Kidney (tissue), 14 donors: Measurements from ENCODE around the gene SAFB. TPM values are rescaled to one million over a fixed set of nuclear protein-coding genes. Genes with fewer than 3 reads are reported as not detected.

Experiments used
- DNase-seq, 5 donors: peaks; one replicate each; pipeline ENCODE4 v3.0.0-alpha.2; 2013 to 2020
- FAIRE-seq: peaks from 2 replicates; lab custom pipeline; 2012; peaks lifted over from hg19 to GRCh38; lab: Jason Lieb, UNC
- H3K27ac ChIP-seq, 2 donors: one replicate each; pipeline ENCODE4 v1.7.0; 2013; ENCODE audit warnings: low read depth in 2 of 2, low read length in 2 of 2, inconsistent platforms in 1 of 2
- H3K27me3 ChIP-seq: one replicate; pipeline ENCODE4 v1.7.1; 2013; ENCODE audit warnings: low read length, inconsistent platforms; ENCODE audit not compliant: control insufficient read depth, insufficient read depth
- H3K36me3 ChIP-seq, 3 donors: one replicate each; pipeline versions ENCODE4 v1.7.0 to v1.7.1; 2013; ENCODE audit warnings: low read length in 3 of 3, control low read depth in 1 of 3, inconsistent platforms in 1 of 3; ENCODE audit not compliant: insufficient read depth in 3 of 3, control insufficient read depth in 2 of 3
- H3K4me1 ChIP-seq, 3 donors: one replicate each; pipeline versions ENCODE4 v1.7.0 to v1.7.1; 2013; ENCODE audit warnings: low read length in 3 of 3, inconsistent platforms in 1 of 3, low read depth in 1 of 3; ENCODE audit not compliant: control insufficient read depth in 2 of 3, insufficient read depth in 2 of 3
- H3K4me3 ChIP-seq, 3 donors: one replicate each; pipeline versions ENCODE4 v1.7.0 to v1.8.1; 2013; ENCODE audit warnings: low read length in 3 of 3, control low read depth in 1 of 3, inconsistent platforms in 1 of 3
- H3K9ac ChIP-seq, 3 donors: one replicate each; pipeline versions ENCODE4 v1.7.0 to v1.7.1; 2013; ENCODE audit warnings: low read length in 3 of 3, control low read depth in 1 of 3, inconsistent platforms in 1 of 3
- H3K9me3 ChIP-seq, 3 donors: one replicate each; pipeline versions ENCODE4 v1.7.0 to v1.7.1; 2013; ENCODE audit warnings: low read length in 3 of 3, control low read depth in 1 of 3, inconsistent platforms in 1 of 3; ENCODE audit not compliant: control insufficient read depth in 2 of 3, insufficient read depth in 1 of 3
- CTCF ChIP-seq: IDR thresholded peaks from 3 replicates; pipeline ENCODE4 v1.5.1; 2012; ENCODE audit warnings: mild to moderate bottlenecking, moderate library complexity, borderline replicate concordance; ENCODE audit not compliant: insufficient read depth; ENCODE audit errors: extremely low read depth
- intact Hi-C: fragments of 100-400 bp; cut with DNase I; formaldehyde crosslinking; loops from one replicate; pipeline ENCODE4 v1.11.1; 2022
- polyA plus RNA-seq: library from polyadenylated mRNA; stranded (reverse); fragments of 350-450 nt; fragmentation: Illumina TruSeq; extraction: RNeasy Lipid Tissue Mini Kit (QIAGEN cat#74804); gene quantifications from one replicate; pipeline ENCODE4 v1.2.3, GENCODE V29; 2014; ENCODE audit warnings: low read depth, low replicate concordance; ENCODE audit not compliant: insufficient read depth
- total RNA-seq: library from RNA; stranded (reverse); fragmentation: NEBNext Ultra II Directional; extraction: Animal tissue kit (Norgen Biotek cat#: 25700); gene quantifications from one replicate; pipeline ENCODE4 v1.2.1, GENCODE V29; 2021
- donor health status: control.
- donor health status: control.
- donor health status: control.
- donor health status: control.
- donor health status: control.
- donor health status: DM: yes; HTN: yes; CAD: no.
- donor health status: Normal renal cell carcinoma (clear cell type).

The SAFB gene
- total and polyA plus RNA-seq, 2 donors from 2014 or later: 35.0 to 88.6 TPM

GRCh38 chr19:5623397-5624017 is 624 bp downstream of the SAFB start:
- Histone ChIP-seq H3K27me3 (no peaks in the 10 kb centered on the region), H3K9me3 (no peaks in the 10 kb centered on the region), H3K9ac (peak overlapping the region; percentile 89 to 96 (median 94)), H3K36me3 (peaks cover 8 to 38% (median 18%) of the 10 kb centered on the region in 3 donors), H3K4me1 (peaks cover 2 to 34% (median 22%) of the 10 kb centered on the region in 3 donors), H3K4me3 (peak overlapping the region; percentile 90 to 98 (median 91)), H3K27ac (peak overlapping the region; percentile 75 to 92)
- no peak for TF ChIP-seq CTCF
- intact Hi-C loops: no loop called here
- DNase-seq (peak in 2 of 5 donors; percentile 36 to 52), FAIRE-seq (no peak)

GRCh38 chr19:5624018-5624663 is 1.3 kb downstream of the SAFB start:
- H3K9me3 ChIP-seq: no peaks in the 10 kb centered on the region
- peak overlapping the region; percentile 90 to 98 (median 91) for H3K4me3 ChIP-seq
- H3K4me1 ChIP-seq: peaks cover 2 to 34% (median 15%) of the 10 kb centered on the region in 3 donors
- no peaks in the 10 kb centered on the region for H3K27me3 ChIP-seq
- TF ChIP-seq CTCF: no peak
- H3K36me3 ChIP-seq: peaks cover 9 to 38% (median 21%) of the 10 kb centered on the region in 3 donors
- FAIRE-seq (no peak), DNase-seq (peak in 4 of 5 donors; percentile 18 to 53 (median 42))
- intact Hi-C loops: no loop called here
- peak overlapping the region; percentile 89 to 96 (median 94) for H3K9ac ChIP-seq
- H3K27ac ChIP-seq: peak overlapping the region; percentile 75 to 92

- peaks cover 2 to 34% (median 13%) of the 10 kb centered on the region in 3 donors for H3K4me1 ChIP-seq
- peak overlapping the region in 1 of 3 donors; percentile 96 for H3K9ac ChIP-seq
- H3K9me3 ChIP-seq: no peaks in the 10 kb centered on the region
- H3K4me3 ChIP-seq: peak overlapping the region; percentile 90 to 98 (median 91)
- intact Hi-C loops: no loop called here
- peaks cover 10 to 40% (median 21%) of the 10 kb centered on the region in 3 donors for H3K36me3 ChIP-seq
- DNase-seq: no peak
- TF ChIP-seq CTCF: no peak
- peak overlapping the region in 1 of 2 donors; percentile 21 for H3K27ac ChIP-seq
- H3K27me3 ChIP-seq: no peaks in the 10 kb centered on the region
- no peak for FAIRE-seq
These were observed 1.9 kb downstream of the SAFB start for GRCh38 chr19:5624741-5625278.
